ENCODE measurements around the gene FGGY.

- TF ChIP-seq, protein P1, sequence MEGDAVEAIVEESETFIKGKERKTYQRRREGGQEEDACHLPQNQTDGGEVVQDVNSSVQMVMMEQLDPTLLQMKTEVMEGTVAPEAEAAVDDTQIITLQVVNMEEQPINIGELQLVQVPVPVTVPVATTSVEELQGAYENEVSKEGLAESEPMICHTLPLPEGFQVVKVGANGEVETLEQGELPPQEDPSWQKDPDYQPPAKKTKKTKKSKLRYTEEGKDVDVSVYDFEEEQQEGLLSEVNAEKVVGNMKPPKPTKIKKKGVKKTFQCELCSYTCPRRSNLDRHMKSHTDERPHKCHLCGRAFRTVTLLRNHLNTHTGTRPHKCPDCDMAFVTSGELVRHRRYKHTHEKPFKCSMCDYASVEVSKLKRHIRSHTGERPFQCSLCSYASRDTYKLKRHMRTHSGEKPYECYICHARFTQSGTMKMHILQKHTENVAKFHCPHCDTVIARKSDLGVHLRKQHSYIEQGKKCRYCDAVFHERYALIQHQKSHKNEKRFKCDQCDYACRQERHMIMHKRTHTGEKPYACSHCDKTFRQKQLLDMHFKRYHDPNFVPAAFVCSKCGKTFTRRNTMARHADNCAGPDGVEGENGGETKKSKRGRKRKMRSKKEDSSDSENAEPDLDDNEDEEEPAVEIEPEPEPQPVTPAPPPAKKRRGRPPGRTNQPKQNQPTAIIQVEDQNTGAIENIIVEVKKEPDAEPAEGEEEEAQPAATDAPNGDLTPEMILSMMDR (IDR thresholded peaks at IDR 0.05): no peak
- no peak for TF ChIP-seq EZH2 (IDR thresholded peaks at IDR 0.05)
Observed at GRCh38 chr1:59323879-59324278, 27.0 kb downstream of the FGGY start.

All from neural progenitor cell (in vitro differentiated cells).